HEK293T (cell line): ENCODE data around the gene CTSO.

ENCODE experiments used
- CTBP1 ChIP-seq: fragments of 450-650 bp; IDR thresholded peaks from 2 replicates; pipeline ENCODE4 v1.6.1; 2016; ENCODE audit warnings: borderline replicate concordance
- FOXM1 ChIP-seq: fragments of 450-650 bp; IDR thresholded peaks from 2 replicates; pipeline ENCODE4 v1.6.1; 2017; ENCODE audit warnings: mild to moderate bottlenecking, borderline replicate concordance
- NFRKB ChIP-seq: fragments of 450-650 bp; IDR thresholded peaks from 2 replicates; pipeline ENCODE4 v1.6.1; 2016; ENCODE audit warnings: mild to moderate bottlenecking, moderate library complexity
- SP1 ChIP-seq: fragments of 450-650 bp; IDR thresholded peaks from 2 replicates; pipeline ENCODE4 v1.6.1; 2017

- TF ChIP-seq CTBP1 (no peak), NFRKB (no peak), FOXM1 (no peak), SP1 (no peak)
Observed at GRCh38 chr4:155906554-155907247, 47.0 kb downstream of the CTSO start.
